Fibroblast of pulmonary artery (primary cell): Measurements from ENCODE around the gene ETFB.

ENCODE experiments used
- DNase-seq: peaks from one replicate; pipeline ENCODE4 v3.0.0-alpha.2; 2010; ENCODE audit warnings: low read depth
- H3K4me3 ChIP-seq: replicated peaks from 2 replicates; pipeline ENCODE4 v1.5.1; 2011; ENCODE audit warnings: low read depth, mild to moderate bottlenecking, control low read depth, low read length, moderate library complexity
- TF ChIP-seq, protein P1 (sequence below): IDR thresholded peaks from 2 replicates; pipeline ENCODE4 v1.5.1; 2011; ENCODE audit warnings: mild to moderate bottlenecking, control low read depth, low read length, inconsistent platforms; ENCODE audit errors: missing control alignments

The ETFB gene

DNA sequence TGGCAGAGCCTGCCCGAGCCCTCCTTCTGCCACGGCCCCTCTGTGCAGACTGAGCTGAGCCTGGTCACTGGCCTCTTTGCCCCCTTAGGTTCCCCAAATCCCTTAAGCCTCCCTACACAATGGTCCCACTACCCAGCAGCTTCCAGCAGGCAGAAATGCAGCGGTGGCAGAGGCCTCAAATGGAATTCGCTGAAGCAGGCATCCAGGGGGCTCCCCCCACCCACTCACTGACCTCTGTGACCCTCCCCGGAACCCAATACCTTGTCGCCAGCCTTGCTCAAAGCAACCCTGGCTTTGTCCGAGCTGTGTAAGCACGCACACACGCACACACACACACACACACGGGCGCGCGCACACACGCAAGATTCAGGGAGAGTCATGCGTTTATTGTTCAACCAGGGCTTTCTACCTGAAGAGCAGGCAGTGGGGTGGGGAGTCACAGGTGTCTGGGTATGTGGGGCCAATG lies 21.8 kb upstream of the ETFB start, which contains the start of gene LIM2:
TSS of gene LIM2 (minus strand) at position 51 of the 466 bp plus-strand sequence. CDS start 531 bp downstream, outside the sequence.
- TF ChIP-seq, protein P1, sequence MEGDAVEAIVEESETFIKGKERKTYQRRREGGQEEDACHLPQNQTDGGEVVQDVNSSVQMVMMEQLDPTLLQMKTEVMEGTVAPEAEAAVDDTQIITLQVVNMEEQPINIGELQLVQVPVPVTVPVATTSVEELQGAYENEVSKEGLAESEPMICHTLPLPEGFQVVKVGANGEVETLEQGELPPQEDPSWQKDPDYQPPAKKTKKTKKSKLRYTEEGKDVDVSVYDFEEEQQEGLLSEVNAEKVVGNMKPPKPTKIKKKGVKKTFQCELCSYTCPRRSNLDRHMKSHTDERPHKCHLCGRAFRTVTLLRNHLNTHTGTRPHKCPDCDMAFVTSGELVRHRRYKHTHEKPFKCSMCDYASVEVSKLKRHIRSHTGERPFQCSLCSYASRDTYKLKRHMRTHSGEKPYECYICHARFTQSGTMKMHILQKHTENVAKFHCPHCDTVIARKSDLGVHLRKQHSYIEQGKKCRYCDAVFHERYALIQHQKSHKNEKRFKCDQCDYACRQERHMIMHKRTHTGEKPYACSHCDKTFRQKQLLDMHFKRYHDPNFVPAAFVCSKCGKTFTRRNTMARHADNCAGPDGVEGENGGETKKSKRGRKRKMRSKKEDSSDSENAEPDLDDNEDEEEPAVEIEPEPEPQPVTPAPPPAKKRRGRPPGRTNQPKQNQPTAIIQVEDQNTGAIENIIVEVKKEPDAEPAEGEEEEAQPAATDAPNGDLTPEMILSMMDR, result no peak
- DNase-seq, result no peak
- H3K4me3 ChIP-seq, result no peak within 1 kb of the TSS

DNA sequence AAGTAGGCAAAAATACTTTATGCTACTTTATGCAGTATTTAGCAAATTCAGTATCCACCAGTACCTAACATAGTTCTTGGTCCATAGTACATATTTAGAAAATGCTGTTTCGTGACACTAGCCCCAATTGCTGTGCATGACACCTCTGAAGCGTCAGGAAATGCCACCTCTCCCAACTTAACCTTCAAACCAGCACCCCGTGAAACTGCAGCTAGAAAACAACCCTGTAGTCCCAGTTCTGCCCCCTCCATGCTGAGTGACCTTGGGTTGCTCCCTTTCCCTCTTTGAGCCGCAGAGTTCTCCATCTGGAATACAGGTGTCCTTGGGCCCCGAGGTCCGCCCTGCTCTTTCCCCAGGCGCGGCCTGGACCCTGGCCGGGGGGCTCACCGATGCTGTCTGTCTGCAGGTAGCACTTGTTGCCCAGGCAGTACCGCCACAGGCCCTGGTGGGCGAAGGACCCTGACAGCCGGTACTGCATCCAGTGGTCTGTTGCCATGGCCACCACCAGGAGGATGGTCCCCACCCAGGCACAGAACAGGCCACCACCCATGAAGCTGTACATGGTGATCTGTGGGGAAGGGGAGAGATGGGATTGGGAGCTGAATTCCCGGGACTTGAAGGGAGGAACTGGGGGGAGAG lies 20.8 kb upstream of the ETFB start:
- H3K4me3 ChIP-seq, result no peak overlapping the region
- DNase-seq, result no peak
- TF ChIP-seq, protein P1, result no peak

DNA sequence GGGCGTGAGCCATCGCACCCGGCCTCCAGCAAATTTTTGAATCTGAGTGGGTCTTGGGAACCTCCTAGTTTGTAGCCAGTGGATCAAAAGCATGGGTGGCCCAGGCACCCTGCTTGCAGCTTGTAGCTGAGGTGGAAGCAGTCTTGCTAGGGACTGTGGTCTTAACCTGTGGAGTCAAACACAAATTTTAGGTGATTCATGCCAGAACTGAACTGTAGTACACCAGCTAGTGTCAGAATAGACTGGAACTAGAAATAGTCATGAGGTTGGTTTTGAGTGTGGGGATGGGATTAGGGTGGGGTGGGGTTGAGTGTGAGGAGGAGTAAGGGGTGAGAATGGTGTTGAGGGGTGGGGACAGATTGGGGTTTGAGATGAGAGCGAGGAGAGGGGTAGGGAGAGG lies 15.8 kb upstream of the ETFB start:
- TF ChIP-seq, protein P1, result no peak
- DNase-seq, result no peak
- no peak overlapping the region for H3K4me3 ChIP-seq

DNA sequence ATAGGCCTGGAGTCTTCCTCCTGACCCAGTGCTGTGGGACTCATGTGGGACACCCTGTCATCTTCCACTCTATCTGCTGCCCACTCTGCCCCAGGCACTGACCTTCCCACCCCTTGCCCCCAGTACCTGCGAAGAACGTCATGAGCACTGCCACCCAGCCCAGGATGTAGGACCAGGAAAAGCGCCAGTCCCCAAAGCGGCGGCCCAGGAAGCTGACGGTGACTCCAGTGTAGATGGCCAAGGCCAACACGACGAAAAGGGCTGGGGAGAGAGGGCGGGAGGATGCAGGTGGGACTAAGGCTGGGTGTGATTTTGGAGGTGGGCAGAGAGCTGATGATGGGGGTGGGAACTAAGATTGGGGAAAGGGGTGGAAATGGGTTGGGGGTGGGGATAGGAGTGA lies 14.2 kb upstream of the ETFB start:
- TF ChIP-seq, protein P1, result no peak
- no peak for DNase-seq
- no peak overlapping the region for H3K4me3 ChIP-seq

DNA sequence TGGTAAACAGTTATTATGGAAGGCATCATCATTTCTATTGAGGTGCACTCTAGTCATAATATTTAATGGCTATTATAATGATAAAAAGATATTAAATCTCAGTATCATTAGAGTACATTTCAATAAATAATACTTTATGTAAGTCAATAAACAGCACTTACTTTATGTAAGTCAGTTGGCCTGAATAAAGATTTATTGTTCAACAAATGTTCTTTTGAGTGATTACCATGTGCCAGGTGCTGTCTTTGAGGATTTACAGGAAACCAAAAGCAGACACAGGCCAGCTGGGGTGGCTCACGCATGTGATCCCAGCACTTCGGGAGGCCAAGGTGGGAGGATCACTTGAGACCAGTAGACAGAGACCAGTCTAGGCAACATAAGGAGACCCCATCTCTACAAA lies 11.2 kb upstream of the ETFB start:
- no peak for DNase-seq
- no peak overlapping the region for H3K4me3 ChIP-seq
- TF ChIP-seq, protein P1, result no peak

DNA sequence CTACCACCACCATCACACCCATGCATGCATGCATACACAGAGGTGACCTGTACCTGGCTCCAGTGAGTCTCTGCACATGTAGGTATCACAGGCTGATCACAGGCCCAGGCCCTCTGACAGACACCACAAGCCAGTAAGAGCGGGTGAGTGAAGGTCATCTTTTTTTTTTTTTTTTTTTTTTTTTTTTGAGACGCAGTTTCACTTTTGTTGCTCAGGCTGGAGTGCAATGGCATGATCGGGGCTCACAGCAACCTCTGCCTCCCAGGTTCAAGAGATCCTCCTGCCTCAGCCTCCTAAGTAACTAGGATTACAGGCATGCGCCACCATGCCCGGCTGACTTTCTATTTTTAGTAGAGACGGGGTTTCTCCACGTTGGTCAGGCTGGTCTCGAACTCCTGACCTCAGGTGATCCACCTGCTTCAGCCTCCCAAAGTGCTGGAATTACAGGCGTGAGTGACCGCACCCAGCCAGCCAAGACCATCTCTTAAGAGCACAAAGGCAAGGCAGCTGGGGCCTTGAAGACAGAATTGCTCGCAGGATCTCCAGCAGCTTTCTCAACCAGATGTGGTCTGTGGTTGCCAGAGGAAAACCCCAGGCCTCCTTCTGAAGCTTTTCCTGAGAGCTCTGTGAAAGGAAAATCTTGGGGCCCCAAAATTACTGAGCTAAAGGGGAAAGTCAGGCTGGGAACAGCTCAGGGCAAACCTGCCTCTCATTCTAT lies 9.5 kb upstream of the ETFB start:
- TF ChIP-seq, protein P1, result no peak
- no peak overlapping the region for H3K4me3 ChIP-seq
- no peak for DNase-seq
